Central memory CD4-positive, alpha-beta T cell (primary cell): ENCODE measurements around the gene COL21A1.

Experiments used
- DNase-seq: peaks from one replicate; pipeline ENCODE4 v3.0.0; 2022

COL21A1 gene

DNA sequence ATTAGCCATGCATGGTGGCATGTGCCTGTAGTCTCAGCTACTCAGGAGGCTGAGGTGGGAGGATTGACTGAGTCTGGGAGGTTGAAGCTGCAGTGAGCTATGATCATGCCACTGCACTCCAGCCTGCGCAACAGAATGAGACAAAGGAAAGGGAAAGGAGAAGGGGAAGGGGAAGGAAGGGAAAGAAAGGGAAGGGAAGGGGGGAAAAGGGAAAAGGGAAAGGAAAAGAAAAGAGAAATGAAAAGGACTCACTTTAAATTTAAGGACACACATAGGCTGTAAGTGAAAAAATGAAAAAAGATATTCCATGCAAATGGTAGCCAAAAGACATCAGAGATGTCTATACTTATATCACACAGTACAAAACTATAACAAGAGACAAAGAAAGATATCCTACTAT, 74.2 kb downstream of the COL21A1 start:
- no peak for DNase-seq

DNA sequence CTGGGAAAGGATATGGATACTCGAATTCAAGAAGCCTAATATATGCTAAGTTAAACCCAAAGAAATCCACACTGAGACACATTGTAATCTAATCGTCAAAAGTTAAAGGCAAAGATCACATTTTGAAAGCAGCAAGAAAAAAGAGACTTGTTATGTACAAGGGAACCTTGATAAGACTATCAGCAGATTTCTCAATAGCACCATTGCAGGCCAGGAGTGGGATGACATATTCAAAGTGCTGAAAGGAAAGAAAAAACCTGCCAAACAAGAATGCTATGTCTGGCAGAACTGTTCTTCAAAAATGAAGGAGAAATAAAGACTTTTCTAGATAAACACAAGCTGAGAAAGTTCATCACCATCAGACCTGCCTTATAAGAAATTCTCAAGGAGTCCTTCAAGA, 75.2 kb downstream of the COL21A1 start:
- DNase-seq: no peak

DNA sequence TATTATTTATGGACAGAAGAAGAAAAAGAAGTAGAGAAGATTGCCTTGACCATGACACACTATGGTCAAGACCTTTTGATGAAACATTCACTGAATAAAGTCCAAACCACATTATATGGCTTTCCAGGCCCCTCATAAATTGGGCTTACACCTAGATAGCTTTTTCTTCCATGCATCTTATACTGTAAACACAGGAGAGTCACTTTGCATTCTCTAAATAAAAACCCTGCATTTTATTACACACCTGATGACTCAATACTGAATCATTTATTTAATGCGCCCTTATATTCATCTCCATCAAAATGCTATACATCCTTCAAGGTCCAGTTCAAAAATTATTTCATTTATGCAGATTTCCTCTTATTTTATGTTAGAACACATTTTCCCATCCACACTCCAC, 78.0 kb downstream of the COL21A1 start:
- DNase-seq: no peak

DNA sequence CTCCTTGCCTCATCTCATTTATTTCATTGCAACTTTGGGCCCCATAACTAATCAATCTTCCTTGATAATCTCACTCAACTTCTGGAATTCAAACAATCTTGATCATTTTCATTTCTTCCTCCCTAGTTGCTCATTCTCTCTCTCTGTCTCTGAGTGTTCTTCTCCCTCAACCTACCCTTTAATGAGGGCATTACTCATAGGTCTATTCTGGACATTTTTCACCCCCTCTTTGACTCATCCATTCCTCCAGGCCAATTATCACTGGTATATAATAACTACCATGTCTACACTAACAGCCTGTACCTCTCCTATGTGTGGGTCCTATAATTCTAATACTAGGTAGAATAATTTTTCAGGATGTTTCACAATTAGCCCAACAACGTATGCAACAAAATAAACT, 78.8 kb downstream of the COL21A1 start:
- DNase-seq: no peak

DNA sequence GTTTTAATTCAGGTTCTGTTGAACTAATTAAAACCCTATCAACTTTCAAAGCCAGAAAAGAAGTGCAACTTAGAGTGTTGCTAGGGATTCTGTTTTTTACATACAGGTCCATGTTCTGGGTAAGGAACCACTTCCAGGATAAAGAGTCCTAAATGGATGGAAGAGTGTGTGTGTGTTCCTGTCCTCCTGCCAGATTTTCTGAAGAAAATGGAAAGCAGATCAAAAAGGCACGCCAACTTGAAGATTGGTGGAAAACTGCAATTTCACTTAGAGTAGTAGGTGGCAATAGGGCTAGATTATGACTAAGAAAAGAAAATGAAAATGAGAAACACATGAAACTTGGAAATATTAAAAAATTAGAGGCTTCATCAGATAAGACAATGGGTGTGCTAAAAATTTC, 85.3 kb downstream of the COL21A1 start:
- DNase-seq: no peak

DNA sequence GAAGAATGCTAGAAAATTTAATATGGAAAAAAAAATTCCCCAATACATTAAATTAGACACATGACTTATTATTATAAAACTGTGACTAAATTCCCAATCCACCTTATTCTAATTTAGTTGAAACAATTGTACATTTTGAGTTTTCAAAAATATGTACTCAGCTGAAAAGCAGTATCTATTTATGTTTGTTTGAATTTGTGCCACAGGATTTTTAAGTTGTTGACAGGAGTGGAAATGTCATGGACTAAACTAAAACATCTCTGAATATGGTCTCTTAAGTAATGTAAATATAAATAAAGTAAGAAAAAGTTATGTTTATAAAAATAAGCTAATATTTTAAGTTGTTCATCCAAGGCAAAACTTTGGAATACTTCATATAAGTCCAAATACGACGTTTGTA, 86.9 kb downstream of the COL21A1 start:
- no peak for DNase-seq

DNA sequence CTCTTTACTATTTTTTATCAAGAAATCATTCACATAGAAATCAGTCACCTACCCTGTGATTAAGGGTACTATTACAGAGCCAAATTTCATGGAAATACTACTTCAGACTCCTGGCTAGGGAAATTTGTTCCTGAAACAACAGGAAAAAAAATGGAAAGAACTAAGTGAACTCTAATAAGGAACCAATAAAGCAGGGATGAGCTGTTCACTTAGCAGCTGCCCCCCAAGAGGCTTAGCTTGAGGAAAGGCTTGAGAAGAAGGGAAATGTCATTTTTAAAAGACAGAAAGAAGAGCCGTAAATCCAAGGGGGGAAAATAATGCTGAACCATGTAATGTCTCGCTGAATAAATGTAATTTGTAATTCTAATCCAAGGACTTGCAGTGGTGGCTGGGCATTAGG, 88.8 kb downstream of the COL21A1 start:
- no peak for DNase-seq

DNA sequence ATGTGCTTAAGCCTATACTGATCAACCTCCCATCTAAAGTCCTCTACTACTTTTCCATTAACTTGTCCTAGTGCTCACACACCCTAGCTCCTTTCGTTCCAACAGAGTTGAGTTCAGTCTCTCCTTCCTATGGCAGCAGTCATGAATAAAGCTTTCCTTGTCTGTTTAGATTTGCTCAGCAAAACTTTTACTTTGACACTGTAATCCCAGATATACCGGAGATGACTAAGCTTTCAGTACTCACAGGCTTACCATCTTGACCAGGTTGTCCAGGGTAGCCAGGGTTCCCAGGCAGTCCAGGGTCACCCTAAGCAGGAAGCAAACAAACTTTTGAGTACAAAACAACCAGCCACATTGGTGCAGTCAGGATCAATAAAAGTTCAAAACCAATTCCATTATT, 90.7 kb downstream of the COL21A1 start:
- no peak for DNase-seq

DNA sequence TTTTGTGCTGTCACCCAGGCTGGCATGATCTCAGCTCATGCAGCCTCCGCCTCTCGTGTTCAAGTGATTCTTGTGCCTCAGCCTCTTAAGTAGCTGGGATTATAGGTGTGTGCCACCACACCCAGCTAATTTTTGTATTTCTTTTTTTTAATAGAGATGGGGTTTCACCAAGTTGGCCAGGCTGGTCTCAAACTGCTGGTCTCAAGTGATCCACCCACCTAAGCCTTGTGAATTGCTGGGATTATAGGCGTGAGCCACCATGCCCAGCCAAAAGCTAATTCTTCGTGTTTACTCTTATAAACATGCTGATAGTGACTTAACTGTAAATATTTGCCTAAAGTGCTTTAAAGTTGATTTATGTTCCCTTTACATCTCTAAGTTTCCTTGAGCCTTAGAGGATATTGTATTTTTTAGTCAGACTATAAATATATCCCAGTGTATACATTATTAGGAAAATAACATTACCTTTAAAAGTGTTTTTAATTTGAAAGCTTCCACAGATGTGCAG, 91.7 kb downstream of the COL21A1 start:
- DNase-seq: no peak

DNA sequence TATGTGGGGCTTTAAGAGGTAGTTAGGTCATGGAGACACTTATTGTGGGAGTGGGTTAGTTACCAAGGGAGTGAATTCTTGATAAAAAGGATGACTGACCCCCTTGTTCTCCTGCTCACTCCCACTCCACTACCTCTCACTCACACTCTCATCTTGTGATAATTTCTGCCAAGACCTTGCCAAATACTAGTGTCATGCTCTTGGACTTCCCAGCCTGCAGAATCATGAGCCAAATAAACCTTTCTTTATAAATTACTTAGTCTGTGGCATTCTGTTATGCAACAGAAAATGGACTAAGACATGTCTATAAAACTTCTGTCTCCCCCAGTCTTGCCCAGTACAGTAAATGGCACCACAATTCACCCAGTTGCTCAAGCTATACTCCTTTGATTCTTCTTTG, 93.3 kb downstream of the COL21A1 start:
- DNase-seq: no peak

DNA sequence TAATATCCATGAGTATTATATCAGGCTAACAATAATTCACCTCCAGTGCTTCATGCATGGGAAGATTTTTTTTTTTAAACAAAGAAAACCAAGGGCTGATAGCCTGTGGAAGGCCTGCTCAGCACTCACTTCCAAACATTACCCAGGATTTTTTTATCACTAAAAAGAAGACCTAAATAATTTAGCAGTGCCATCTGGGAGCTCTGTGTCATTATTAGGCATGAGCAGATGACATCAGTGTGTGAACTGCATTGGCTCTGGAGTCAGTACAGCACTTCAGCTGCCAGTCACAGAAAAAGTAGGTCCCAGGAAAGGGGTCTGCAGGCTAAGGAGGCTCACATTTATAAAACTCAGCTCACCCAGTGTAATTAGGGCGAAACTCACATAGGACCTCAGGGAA, 94.8 kb downstream of the COL21A1 start:
- no peak for DNase-seq

DNA sequence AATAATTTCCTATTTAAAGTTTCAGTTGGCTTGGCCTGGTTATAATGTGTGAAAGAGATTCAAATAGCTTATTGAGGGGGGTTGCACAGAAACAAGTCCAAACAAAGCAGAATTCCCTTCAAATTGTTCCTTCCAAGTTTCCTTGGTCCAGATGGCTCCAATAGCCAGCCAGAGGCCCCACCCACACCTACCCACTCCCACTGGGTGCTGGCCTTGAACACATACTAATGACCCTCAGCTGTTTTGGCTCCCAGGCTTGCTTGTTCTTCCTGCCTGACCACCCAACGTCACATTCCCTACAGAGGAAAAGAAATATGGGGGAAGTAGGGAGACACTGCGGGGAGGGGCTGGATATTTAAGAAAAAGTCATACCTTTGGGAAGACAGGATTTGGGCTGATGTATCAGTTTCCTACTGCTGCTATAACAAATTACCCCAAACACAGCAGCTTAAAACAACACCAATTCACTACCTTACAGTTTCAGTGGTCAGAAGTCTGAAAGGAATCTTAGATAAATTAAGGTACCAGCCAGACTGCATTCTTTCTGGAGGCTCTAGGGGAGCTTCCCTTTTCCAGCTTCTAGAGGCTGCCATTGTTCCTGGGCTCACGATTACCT, 95.7 kb downstream of the COL21A1 start:
- DNase-seq: no peak

DNA sequence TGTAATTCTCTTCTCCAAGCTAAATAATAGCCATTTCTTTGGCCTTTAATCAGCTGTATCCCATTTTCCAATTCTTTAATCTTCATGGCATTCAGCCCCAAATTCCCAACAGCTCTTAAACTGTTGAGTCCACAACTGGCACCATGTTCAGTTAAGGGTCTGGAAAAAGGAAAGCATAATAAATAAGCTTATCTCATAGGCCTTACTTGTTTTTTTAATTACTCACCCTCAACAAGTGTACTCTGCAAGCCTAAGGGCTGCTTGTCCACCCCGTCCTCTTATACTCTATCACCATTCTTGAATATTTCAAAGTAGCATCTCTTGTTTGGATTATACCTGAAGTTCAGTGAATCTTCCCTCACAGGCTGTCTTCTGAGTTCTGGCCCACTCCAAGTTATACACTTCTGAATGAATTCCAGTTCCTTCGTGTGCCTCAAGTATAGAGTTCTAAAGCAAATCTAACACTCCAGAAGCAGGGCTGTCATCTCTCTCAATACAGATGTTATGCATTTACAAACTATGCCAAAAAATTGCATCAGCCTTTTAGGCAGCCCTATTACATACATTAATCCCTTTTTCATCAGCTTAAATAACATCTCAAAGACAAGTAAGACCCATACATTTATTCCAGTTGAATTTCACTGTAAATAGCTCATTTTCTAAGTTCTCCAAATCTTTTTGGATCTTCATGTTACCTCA, 98.7 kb downstream of the COL21A1 start:
- DNase-seq: no peak

DNA sequence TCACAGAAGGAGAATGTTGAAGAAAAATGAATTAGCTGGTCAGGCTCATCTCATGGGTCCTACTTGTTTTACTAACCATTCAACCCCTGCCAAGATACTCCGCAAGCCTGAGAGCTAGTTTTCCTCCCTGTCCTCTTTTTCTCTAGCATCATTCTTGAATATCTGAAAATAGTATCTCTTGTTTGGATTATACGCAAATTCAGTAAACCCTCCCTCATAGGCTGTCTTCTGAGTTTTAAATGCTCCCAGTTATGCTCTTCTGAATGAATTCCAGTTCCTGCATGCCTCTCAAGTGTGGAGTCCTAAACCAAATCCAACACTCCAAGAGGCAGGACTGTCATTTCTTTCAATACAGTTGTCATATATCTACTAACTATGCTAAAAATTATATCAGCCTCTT, 99.6 kb downstream of the COL21A1 start:
- DNase-seq: no peak

DNA sequence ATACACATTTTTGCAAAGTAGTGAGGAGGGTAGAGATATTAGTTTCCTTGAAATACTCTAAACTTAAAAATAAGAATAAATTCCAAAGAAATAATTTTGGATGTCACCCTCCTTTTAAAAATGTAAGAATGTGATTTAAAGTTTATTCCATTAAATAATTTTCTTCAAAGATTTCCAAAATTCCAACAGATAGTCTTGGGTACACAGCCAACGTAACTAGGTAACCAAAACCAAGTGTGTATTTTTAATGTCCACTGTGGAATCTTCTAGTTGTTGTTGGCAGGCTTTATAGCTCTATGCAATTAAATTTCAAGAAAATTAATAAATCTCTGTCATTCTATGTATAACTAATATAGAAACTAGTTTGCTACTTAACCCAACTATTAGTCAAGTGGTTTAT, 101.3 kb downstream of the COL21A1 start:
- DNase-seq: no peak

DNA sequence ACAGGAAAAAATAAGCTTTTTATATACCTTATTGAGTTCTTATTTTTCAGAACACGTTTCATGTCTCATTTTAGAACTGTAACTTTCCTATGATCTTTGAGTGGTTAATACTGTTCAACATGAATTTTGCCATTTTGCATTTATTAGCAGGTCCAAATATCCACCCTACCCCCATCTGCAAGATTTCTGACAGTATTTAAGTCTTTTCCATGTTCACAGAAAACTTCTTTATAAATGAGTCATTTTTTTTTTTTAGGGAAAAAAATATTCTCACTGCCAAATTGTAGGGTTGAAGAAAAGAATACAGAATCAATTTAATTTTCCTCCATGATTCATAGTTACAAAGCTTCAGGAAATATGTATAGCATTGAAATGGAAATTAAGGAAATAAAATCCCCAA, 101.8 kb downstream of the COL21A1 start:
- DNase-seq: no peak

DNA sequence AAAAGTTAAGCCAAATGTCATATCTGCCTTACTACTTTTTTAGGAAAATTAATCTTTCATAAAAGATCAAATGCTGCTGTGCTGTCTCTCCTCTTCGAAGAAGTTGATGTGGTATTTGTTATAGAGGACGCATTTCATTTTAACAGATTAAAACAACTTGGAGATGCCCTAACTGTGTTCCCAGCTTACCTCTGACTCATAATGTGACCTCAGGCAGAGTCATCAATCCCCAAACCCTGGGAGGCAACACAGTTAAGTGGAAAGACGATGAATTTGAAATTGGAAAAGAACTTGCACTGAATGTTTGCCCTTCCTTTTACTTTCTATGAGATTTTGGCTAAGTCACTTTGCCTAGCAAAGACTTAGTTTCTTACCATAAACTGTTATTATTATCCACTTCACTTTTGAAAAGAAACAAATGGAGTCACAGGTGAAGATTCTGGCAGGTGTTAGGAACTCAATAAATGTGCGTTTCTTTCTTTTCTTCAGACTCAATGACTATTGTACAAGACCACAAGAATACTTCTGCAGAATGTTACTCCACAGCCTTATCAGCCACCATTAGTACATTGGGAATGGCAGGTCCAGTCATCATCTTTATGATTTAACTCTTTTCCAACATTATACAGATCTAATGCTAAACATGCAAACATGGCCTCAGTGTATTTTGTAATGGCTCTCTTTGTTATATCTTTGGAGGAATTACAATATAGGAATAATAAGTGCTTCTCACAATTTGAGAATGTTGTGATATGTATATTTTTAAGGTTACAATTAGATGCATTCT, 102.6 kb downstream of the COL21A1 start:
- no peak for DNase-seq

DNA sequence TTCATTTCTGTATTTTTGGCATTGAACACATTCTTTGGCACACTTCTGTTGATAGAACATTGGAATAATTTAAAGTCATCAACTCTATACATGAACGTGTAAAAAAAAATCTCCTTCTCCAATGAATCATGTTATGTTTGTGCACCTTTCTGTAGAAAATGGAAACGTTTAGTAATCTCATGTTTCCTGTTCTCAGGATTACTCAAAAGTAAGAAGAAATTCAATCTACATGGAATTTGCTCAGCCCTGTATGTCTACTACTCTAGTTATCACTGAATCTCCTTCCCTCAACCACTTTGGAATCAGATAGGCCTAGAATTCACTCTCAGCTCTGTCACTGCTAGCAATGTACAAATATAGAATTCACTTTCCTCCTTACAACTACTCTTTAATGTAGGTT, 103.6 kb downstream of the COL21A1 start:
- no peak for DNase-seq

DNA sequence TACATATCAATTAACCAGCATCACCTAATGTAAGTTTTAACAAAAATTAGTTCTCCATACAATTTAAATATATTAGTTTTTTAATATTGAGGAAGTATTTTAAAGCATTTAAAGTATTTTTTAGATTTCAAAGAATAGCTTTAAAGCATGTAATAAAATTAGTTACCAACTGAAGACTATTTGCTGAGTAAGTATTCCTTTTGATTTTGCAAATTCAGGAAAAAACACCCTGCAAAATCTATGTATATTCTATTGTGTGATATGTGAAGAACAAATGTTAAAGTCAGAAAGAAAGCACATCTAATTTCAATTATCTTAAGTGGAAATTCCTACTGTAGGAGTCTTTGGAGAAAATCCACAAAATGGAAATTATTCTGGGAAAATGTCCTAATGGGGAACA, 107.3 kb downstream of the COL21A1 start:
- DNase-seq: no peak

DNA sequence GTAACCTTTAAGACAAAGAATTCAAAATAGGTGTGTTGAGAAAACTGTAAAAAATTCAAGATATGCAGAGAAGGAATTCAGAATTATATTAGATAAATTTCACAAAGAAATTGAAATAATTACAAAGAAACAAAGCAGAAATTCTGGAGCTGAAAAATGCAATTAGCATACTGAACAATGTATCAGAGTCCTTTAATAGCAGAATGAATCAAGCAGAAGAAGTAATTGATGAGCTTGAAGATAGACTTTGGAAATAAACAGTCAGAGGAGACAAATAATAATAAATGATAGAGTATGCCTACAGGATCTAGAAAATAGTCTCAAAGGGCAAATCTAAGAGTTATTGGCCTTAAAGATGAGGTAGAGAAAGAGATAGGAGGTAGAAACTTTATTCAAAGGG, 131.7 kb downstream of the COL21A1 start:
- no peak for DNase-seq

DNA sequence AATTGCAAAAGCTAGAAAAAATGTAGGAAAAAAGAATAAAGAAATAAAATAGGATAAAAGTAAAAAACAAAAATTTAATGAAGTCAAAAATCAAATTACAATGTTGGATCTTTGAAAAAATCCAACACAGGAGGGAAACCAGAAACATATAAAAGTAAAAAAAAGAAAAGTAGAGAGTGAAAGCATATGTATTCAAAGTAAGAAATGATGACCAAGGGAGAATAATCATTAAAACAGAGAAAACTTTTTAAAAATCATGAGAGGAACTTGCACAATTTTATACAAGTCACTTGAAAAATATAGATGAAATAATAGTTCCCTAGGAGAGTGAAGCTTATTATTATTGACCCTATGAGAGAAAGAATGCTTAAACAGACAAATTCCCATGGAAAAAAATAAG, 138.2 kb downstream of the COL21A1 start:
- no peak for DNase-seq

DNA sequence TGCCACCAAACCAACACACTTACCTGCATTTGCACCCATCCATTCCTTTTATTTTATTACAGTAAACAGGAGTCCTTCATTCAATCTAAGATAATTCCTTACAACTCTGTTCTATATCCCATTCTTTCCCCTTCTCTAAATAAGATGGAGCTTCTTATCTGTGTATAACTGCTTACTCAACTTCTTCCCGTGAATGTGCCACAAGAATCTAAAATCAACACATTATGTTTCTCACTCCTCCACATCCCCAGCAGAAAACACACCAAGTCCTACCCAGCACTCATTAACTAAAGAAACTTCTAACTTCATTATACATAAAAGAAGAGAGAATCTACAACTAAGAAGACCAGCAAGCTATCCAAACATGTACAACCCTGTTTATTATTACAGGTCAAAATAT, 141.1 kb downstream of the COL21A1 start:
- no peak for DNase-seq

DNA sequence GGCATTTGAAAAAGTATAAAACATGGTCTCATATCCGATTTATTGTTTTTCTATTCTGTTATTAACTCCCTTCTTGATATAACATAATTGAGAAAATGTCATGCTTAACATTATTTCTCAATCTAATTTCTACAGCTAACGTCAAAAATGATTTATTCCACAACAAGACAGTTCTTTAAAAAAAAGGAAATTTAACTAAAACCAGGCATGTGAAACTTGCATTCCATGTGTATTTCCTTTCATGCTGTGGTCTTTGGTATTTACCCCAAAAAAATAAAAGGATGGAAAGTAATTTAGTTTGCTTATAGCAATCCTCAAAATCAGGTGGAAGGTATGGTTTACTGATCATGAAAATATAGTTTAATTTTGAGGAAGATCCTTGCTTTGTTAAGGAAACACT, 142.8 kb downstream of the COL21A1 start:
- no peak for DNase-seq

DNA sequence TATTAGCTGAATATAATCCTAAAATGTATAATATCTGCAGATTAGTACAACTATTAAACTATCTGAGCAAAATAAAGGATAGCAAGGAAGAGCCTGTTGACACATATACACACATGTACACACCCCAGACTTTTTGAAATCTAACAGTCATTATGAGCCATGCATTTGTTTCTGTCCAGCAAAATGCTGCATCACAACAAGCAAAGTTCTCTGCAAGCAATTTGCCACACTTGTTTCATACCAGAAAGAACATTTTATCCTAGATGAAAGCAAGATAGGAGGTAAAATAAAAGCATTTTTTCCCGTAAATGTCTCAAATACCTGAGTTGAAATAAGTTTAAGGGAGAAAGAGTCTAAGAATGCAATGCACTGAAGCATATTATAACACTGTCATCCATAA, 145.2 kb downstream of the COL21A1 start:
- DNase-seq: no peak
